HEK293 (cell line): Measurements from ENCODE around the gene PCK1.

Experiments used
- CTCF ChIA-PET: fragments of 350-600 bp; formaldehyde crosslinking; extraction: SDS; loops from one replicate; lab custom pipeline; 2021; ENCODE audit warnings: antibody characterized with exemption; lab: Yijun Ruan, JAX
- POLR2A ChIA-PET: fragments of 300-600 bp; formaldehyde crosslinking; extraction: SDS; loops from one replicate; lab custom pipeline; 2020; ENCODE audit warnings: antibody characterized with exemption, inconsistent platforms; lab: Yijun Ruan, JAX
- H3K27ac ChIP-seq: fragments of 200-500 bp; sonication (Bioruptor generic); 2 replicates; pipeline ENCODE4 v1.5.1; 2014; ENCODE audit warnings: low read depth, low read length, control low read depth, inconsistent platforms; ENCODE audit errors: extremely low read depth
- H3K36me3 ChIP-seq, 2 experiments: fragments of 200-500 bp in 1 of 2; sonication (Bioruptor generic) in 1 of 2; 1 replicate in 1 of 2; 2 replicates in 1 of 2; pipeline ENCODE4 v1.5.1; 2014 to 2017; ENCODE audit warnings: inconsistent platforms in 2 of 2, low read length in 2 of 2; ENCODE audit not compliant: control insufficient read depth in 2 of 2, insufficient read depth in 1 of 2
- H3K4me1 ChIP-seq: fragments of 200-500 bp; sonication (Bioruptor generic); 2 replicates; pipeline ENCODE4 v1.5.1; 2014; ENCODE audit warnings: mild to moderate bottlenecking, low read length, inconsistent platforms; ENCODE audit not compliant: control insufficient read depth, insufficient read depth
- H3K4me3 ChIP-seq: 2 replicates; pipeline ENCODE4 v1.5.1; 2011; ENCODE audit warnings: low read depth, mild to moderate bottlenecking, control low read depth, low read length, moderate library complexity
- H3K9me3 ChIP-seq: fragments of 200-500 bp; sonication (Bioruptor generic); 2 replicates; pipeline ENCODE4 v1.5.1; 2014; ENCODE audit warnings: low read depth, low read length, inconsistent platforms; ENCODE audit not compliant: control insufficient read depth, insufficient read depth
- GFI1B ChIP-seq: fragments of 450-650 bp; formaldehyde crosslinking; IDR thresholded peaks from 2 replicates; pipeline ENCODE4 v1.5.1; 2016; ENCODE audit warnings: missing biosample characterization, missing genetic modification characterization
- GLI4 ChIP-seq: fragments of 450-650 bp; formaldehyde crosslinking; IDR thresholded peaks from 2 replicates; pipeline ENCODE4 v1.5.1; 2016; ENCODE audit warnings: missing biosample characterization, missing genetic modification characterization
- IKZF3 ChIP-seq: fragments of 450-650 bp; IDR thresholded peaks from 2 replicates; pipeline ENCODE4 v1.5.0; 2018; ENCODE audit warnings: missing biosample characterization, mild to moderate bottlenecking, missing genetic modification characterization, moderate library complexity
- MYNN ChIP-seq: fragments of 450-650 bp; formaldehyde crosslinking; IDR thresholded peaks from 2 replicates; pipeline ENCODE4 v1.5.1; 2016; ENCODE audit warnings: missing biosample characterization, missing genetic modification characterization, borderline replicate concordance
- OSR2 ChIP-seq: fragments of 450-650 bp; formaldehyde crosslinking; IDR thresholded peaks from 2 replicates; pipeline ENCODE4 v1.5.1; 2016; ENCODE audit warnings: missing biosample characterization, missing genetic modification characterization
- TRIM28 ChIP-seq: IDR thresholded peaks from 2 replicates; pipeline ENCODE4 v1.6.1; 2011; ENCODE audit warnings: low read length, control low read depth, borderline replicate concordance
- YY2 ChIP-seq: fragments of 450-650 bp; formaldehyde crosslinking; IDR thresholded peaks from 2 replicates; pipeline ENCODE4 v1.5.1; 2016; ENCODE audit warnings: missing biosample characterization, missing genetic modification characterization
- ZBTB26 ChIP-seq: fragments of 450-650 bp; formaldehyde crosslinking; optimal IDR thresholded peaks from 2 replicates; pipeline ENCODE3; 2016; ENCODE audit warnings: missing biosample characterization, mild to moderate bottlenecking, missing genetic modification characterization
- ZBTB44 ChIP-seq: fragments of 450-650 bp; IDR thresholded peaks from 2 replicates; pipeline ENCODE4 v1.5.1; 2018; ENCODE audit warnings: missing biosample characterization, mild to moderate bottlenecking, missing genetic modification characterization
- ZBTB7A ChIP-seq: fragments of 450-650 bp; formaldehyde crosslinking; IDR thresholded peaks from 2 replicates; pipeline ENCODE4 v1.5.1; 2016; ENCODE audit warnings: low read depth, missing biosample characterization, missing genetic modification characterization
- ZNF146 ChIP-seq: fragments of 450-650 bp; formaldehyde crosslinking; IDR thresholded peaks from 2 replicates; pipeline ENCODE4 v1.5.1; 2016; ENCODE audit warnings: missing biosample characterization, missing genetic modification characterization
- ZNF184 ChIP-seq: fragments of 450-650 bp; IDR thresholded peaks from 2 replicates; pipeline ENCODE4 v1.5.1; 2018; ENCODE audit warnings: missing biosample characterization, mild to moderate bottlenecking, missing genetic modification characterization
- ZNF350 ChIP-seq: fragments of 450-650 bp; formaldehyde crosslinking; IDR thresholded peaks from 2 replicates; pipeline ENCODE4 v1.5.0; 2017; ENCODE audit warnings: missing biosample characterization, mild to moderate bottlenecking, missing genetic modification characterization
- ZNF391 ChIP-seq: fragments of 450-650 bp; formaldehyde crosslinking; IDR thresholded peaks from 2 replicates; pipeline ENCODE4 v1.5.1; 2016; ENCODE audit warnings: low read depth, missing biosample characterization, missing genetic modification characterization, borderline replicate concordance
- ZNF398 ChIP-seq: fragments of 450-650 bp; formaldehyde crosslinking; IDR thresholded peaks from 2 replicates; pipeline ENCODE4 v1.5.1; 2017; ENCODE audit warnings: missing biosample characterization, missing genetic modification characterization
- ZNF404 ChIP-seq: fragments of 450-650 bp; formaldehyde crosslinking; IDR thresholded peaks from 2 replicates; pipeline ENCODE4 v1.5.1; 2017; ENCODE audit warnings: missing biosample characterization, missing genetic modification characterization
- ZNF549 ChIP-seq: fragments of 450-650 bp; IDR thresholded peaks from 2 replicates; pipeline ENCODE4 v1.5.1; 2018; ENCODE audit warnings: missing biosample characterization, missing genetic modification characterization, mild to moderate bottlenecking, inconsistent platforms, moderate library complexity
- ZNF558 ChIP-seq: fragments of 450-650 bp; formaldehyde crosslinking; IDR thresholded peaks from 2 replicates; pipeline ENCODE4 v1.5.1; 2016; ENCODE audit warnings: missing biosample characterization, missing genetic modification characterization
- ZNF560 ChIP-seq: fragments of 450-650 bp; formaldehyde crosslinking; IDR thresholded peaks from 2 replicates; pipeline ENCODE4 v1.5.1; 2017; ENCODE audit warnings: missing biosample characterization, missing genetic modification characterization, borderline replicate concordance
- ZNF561 ChIP-seq: fragments of 450-650 bp; IDR thresholded peaks from 2 replicates; pipeline ENCODE4 v1.5.1; 2018; ENCODE audit warnings: missing biosample characterization, missing genetic modification characterization, borderline replicate concordance
- ZNF664 ChIP-seq: fragments of 450-650 bp; formaldehyde crosslinking; IDR thresholded peaks from 2 replicates; pipeline ENCODE4 v1.5.1; 2016; ENCODE audit warnings: missing biosample characterization, missing genetic modification characterization
- ZNF707 ChIP-seq: fragments of 450-650 bp; formaldehyde crosslinking; IDR thresholded peaks from 2 replicates; pipeline ENCODE4 v1.5.1; 2016; ENCODE audit warnings: missing biosample characterization, missing genetic modification characterization
- ZNF785 ChIP-seq: fragments of 450-650 bp; formaldehyde crosslinking; IDR thresholded peaks from 2 replicates; pipeline ENCODE4 v1.5.1; 2016; ENCODE audit warnings: missing biosample characterization, missing genetic modification characterization

PCK1 gene

GRCh38 chr20:57600320-57601210 lies 39.7 kb downstream of the PCK1 start:
- POLR2A ChIA-PET = no interaction called here
- CTCF ChIA-PET = interaction anchor here (0.7 to 7.1 kb wide), 4 partner anchors 22 to 608 kb away, joined by 3 to 94 read pairs (median 16); no protein-coding TSS in a partner anchor
- H3K4me3 ChIP-seq = no peak overlapping the region
- no peaks in the 10 kb centered on the region for H3K9me3 ChIP-seq
- TF ChIP-seq ZNF785 (tag by site-specific recombination) = no peak
- TF ChIP-seq ZNF184 (tag by site-specific recombination) = no peak
- TF ChIP-seq ZNF707 = no peak
- TF ChIP-seq GLI4 (tag by site-specific recombination) = no peak
- no peak for TF ChIP-seq ZBTB7A (tag by site-specific recombination)
- no peak for TF ChIP-seq ZBTB26 (tag by site-specific recombination)
- no peak overlapping the region for H3K27ac ChIP-seq
- no peaks in the 10 kb centered on the region for H3K36me3 ChIP-seq
- H3K4me1 ChIP-seq = no peaks in the 10 kb centered on the region

- POLR2A ChIA-PET = no interaction called here
- Histone ChIP-seq H3K4me3 (no peak overlapping the region), H3K4me1 (no peaks in the 10 kb centered on the region), H3K9me3 (no peaks in the 10 kb centered on the region), H3K36me3 (no peaks in the 10 kb centered on the region)
- TF ChIP-seq YY2 (tag by site-specific recombination) (no peak), ZNF560 (no peak), GFI1B (tag by site-specific recombination) (no peak), ZNF549 (no peak), ZNF146 (no peak), ZNF561 (tag by site-specific recombination) (no peak), OSR2 (tag by site-specific recombination) (no peak), ZNF404 (tag by site-specific recombination) (no peak), IKZF3 (no peak), ZBTB44 (tag by site-specific recombination) (no peak), ZNF664 (tag by site-specific recombination) (no peak), ZNF558 (tag by site-specific recombination) (no peak), ZNF391 (tag by site-specific recombination) (no peak), ZNF350 (tag by site-specific recombination) (no peak), ZNF398 (tag by site-specific recombination) (no peak), MYNN (no peak), TRIM28 (no peak)
- TF ChIP-seq, all 188 proteins: peak for 0
- H3K27ac ChIP-seq = no peak overlapping the region
- CTCF ChIA-PET = interaction anchor here (6.9 to 7.1 kb wide), 2 partner anchors 486 to 608 kb away, joined by 28 to 94 read pairs; no protein-coding TSS in a partner anchor
Measured at GRCh38 chr20:57601211-57601570, 40.3 kb downstream of the PCK1 start.
